ENCODE data around the gene NCAPD2. TPM values are rescaled to one million over a fixed set of nuclear protein-coding genes. Genes with fewer than 3 reads are reported as not detected.

Gene NCAPD2
- total RNA-seq, 1 experiment from 2014 or later = 204 TPM

GRCh38 chr12:6538420-6539313, 44.8 kb downstream of the NCAPD2 start:
- intact Hi-C loops (cut with micrococcal nuclease; ENCODE audit: unreplicated experiment) = loop anchor here (1.0 kb wide), 1 partner anchor 115 kb away; no protein-coding TSS in a partner anchor
- CTCF ChIA-PET = interaction anchor here (0.5 to 2.5 kb wide), 19 partner anchors 10 to 212 kb away, joined by 3 to 17 read pairs (median 4); partner anchors contain the start of genes NOP2 and ZNF384
- peaks cover 80% of the 10 kb centered on the region for H3K36me3 Mint-ChIP-seq (ENCODE audit: insufficient read depth, unreplicated experiment)

GRCh38 chr12:6539314-6539682, 45.4 kb downstream of the NCAPD2 start:
- Mint-ChIP-seq H3K4me3 (ENCODE audit: unreplicated experiment) (peak overlapping the region; percentile 71), H3K27me3 (ENCODE audit: insufficient read depth, unreplicated experiment) (no peaks in the 10 kb centered on the region), H3K27ac (ENCODE audit: unreplicated experiment) (peak overlapping the region; percentile 97), H3K4me1 (ENCODE audit: low read depth, unreplicated experiment) (peaks cover 42% of the 10 kb centered on the region), H3K9me3 (ENCODE audit: unreplicated experiment) (no peaks in the 10 kb centered on the region), H3K36me3 (ENCODE audit: insufficient read depth, unreplicated experiment) (peaks cover 74% of the 10 kb centered on the region)
- Histone ChIP-seq H3K4me1 (peaks cover 31% of the 10 kb centered on the region), H3K9me3 (no peaks in the 10 kb centered on the region), H3K27me3 (replicated peaks; ENCODE audit: control insufficient read depth, insufficient read depth, low read length) (no peaks in the 10 kb centered on the region), H3K36me3 (ENCODE audit: control insufficient read depth, insufficient read depth, low read length) (peaks cover 16% of the 10 kb centered on the region), H3K4me3 (ENCODE audit: low read depth, low read length) (no peak overlapping the region)
- TF ChIP-seq CTCF (IDR thresholded peaks at IDR 0.05; ENCODE audit: insufficient read depth in 1 of 2, low read depth in 1 of 2, low read length in 1 of 2, severe bottlenecking in 1 of 2, unreplicated experiment in 1 of 2) = no peak
- ChIA-PET POLR2A (interaction anchor here (0.5 to 2.6 kb wide), 7 partner anchors 11 to 229 kb away, joined by 3 to 6 read pairs (median 4); partner anchors contain the start of genes MRPL51, NOP2, PLEKHG6 and VAMP1), CTCF (interaction anchor here (0.9 to 2.5 kb wide), 7 partner anchors 10 to 159 kb away, joined by 3 to 17 read pairs (median 11); partner anchors contain the start of gene ZNF384)
- no peak for DNase-seq
- no TSS peak for BruUV-seq (replicated peaks)
- intact Hi-C loops (cut with micrococcal nuclease; ENCODE audit: unreplicated experiment) = no loop called here

More at GRCh38 chr12:6538420-6539313, 44.8 kb downstream of the NCAPD2 start:
- H3K4me3 ChIP-seq (ENCODE audit: low read depth, low read length) = no peak overlapping the region
- no peaks in the 10 kb centered on the region for H3K9me3 ChIP-seq
- no peak for TF ChIP-seq CTCF (IDR thresholded peaks at IDR 0.05; ENCODE audit: insufficient read depth in 1 of 2, low read depth in 1 of 2, low read length in 1 of 2, severe bottlenecking in 1 of 2, unreplicated experiment in 1 of 2)
- no peaks in the 10 kb centered on the region for H3K27me3 ChIP-seq (replicated peaks; ENCODE audit: control insufficient read depth, insufficient read depth, low read length)
- Mint-ChIP-seq H3K4me1 (ENCODE audit: low read depth, unreplicated experiment) (peaks cover 42% of the 10 kb centered on the region), H3K27me3 (ENCODE audit: insufficient read depth, unreplicated experiment) (no peaks in the 10 kb centered on the region), H3K4me3 (ENCODE audit: unreplicated experiment) (no peak overlapping the region), H3K27ac (ENCODE audit: unreplicated experiment) (peak overlapping the region; percentile 97), H3K9me3 (ENCODE audit: unreplicated experiment) (no peaks in the 10 kb centered on the region)
- peak in 1 of 2 experiments; percentile 68 for DNase-seq
- H3K4me1 ChIP-seq = peaks cover 31% of the 10 kb centered on the region
- peaks cover 16% of the 10 kb centered on the region for H3K36me3 ChIP-seq (ENCODE audit: control insufficient read depth, insufficient read depth, low read length)
- POLR2A ChIA-PET = interaction anchor here (0.7 to 2.6 kb wide), 8 partner anchors 10 to 174 kb away, joined by 3 to 8 read pairs (median 5); partner anchors contain the start of genes MRPL51, VAMP1 and ZNF384
- BruUV-seq (replicated peaks) = no TSS peak

- Mint-ChIP-seq H3K27ac (ENCODE audit: unreplicated experiment) (peak overlapping the region; percentile 97), H3K36me3 (ENCODE audit: insufficient read depth, unreplicated experiment) (peaks cover 69% of the 10 kb centered on the region), H3K4me1 (ENCODE audit: low read depth, unreplicated experiment) (peaks cover 42% of the 10 kb centered on the region), H3K27me3 (ENCODE audit: insufficient read depth, unreplicated experiment) (no peaks in the 10 kb centered on the region), H3K4me3 (ENCODE audit: unreplicated experiment) (peak overlapping the region; percentile 71), H3K9me3 (ENCODE audit: unreplicated experiment) (no peaks in the 10 kb centered on the region)
- ChIA-PET POLR2A (interaction anchor here (0.5 to 2.6 kb wide), 6 partner anchors 11 to 229 kb away, joined by 3 to 6 read pairs (median 4); partner anchors contain the start of genes MRPL51, NOP2, PLEKHG6 and VAMP1), CTCF (interaction anchor here (0.9 to 2.5 kb wide), 4 partner anchors 10 to 14 kb away, joined by 3 to 13 read pairs (median 8); no protein-coding TSS in a partner anchor)
- intact Hi-C loops (cut with micrococcal nuclease; ENCODE audit: unreplicated experiment) = no loop called here
- no TSS peak for BruUV-seq (replicated peaks)
- Histone ChIP-seq H3K36me3 (ENCODE audit: control insufficient read depth, insufficient read depth, low read length) (peaks cover 16% of the 10 kb centered on the region), H3K4me1 (peaks cover 31% of the 10 kb centered on the region), H3K4me3 (ENCODE audit: low read depth, low read length) (no peak overlapping the region), H3K9me3 (no peaks in the 10 kb centered on the region), H3K27me3 (replicated peaks; ENCODE audit: control insufficient read depth, insufficient read depth, low read length) (no peaks in the 10 kb centered on the region)
- no peak for DNase-seq
- TF ChIP-seq CTCF (IDR thresholded peaks at IDR 0.05; ENCODE audit: insufficient read depth in 1 of 2, low read depth in 1 of 2, low read length in 1 of 2, severe bottlenecking in 1 of 2, unreplicated experiment in 1 of 2) = no peak
Measured at GRCh38 chr12:6539707-6540134, 45.8 kb downstream of the NCAPD2 start.
